ENCODE results near the gene MCF2L2. TPM values are rescaled to one million over a fixed set of nuclear protein-coding genes. Genes with fewer than 3 reads are reported as not detected.

The MCF2L2 gene
- total RNA-seq, 1 donor from 2014 or later: 0.62 TPM

DNA sequence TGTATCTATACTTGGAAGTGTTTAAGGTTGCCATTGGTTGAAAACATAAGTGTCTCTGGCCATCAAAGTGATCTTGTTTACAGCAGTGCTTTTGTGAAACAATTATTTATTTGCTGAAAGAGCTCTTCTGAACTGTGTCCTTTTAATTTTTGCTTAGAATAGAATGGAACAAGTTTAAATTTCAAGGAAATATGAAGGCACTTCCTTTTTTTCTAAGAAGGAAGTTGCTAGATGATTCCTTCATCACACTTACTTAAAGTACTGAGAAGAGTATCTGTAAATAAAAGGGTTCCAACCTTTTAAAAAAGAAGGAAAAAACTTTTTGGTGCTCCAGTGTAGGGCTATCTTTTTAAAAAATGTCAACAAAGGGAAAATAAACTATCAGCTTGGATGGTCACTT lies 155.6 kb downstream of the MCF2L2 start:
- TF ChIP-seq, protein P1, sequence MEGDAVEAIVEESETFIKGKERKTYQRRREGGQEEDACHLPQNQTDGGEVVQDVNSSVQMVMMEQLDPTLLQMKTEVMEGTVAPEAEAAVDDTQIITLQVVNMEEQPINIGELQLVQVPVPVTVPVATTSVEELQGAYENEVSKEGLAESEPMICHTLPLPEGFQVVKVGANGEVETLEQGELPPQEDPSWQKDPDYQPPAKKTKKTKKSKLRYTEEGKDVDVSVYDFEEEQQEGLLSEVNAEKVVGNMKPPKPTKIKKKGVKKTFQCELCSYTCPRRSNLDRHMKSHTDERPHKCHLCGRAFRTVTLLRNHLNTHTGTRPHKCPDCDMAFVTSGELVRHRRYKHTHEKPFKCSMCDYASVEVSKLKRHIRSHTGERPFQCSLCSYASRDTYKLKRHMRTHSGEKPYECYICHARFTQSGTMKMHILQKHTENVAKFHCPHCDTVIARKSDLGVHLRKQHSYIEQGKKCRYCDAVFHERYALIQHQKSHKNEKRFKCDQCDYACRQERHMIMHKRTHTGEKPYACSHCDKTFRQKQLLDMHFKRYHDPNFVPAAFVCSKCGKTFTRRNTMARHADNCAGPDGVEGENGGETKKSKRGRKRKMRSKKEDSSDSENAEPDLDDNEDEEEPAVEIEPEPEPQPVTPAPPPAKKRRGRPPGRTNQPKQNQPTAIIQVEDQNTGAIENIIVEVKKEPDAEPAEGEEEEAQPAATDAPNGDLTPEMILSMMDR (IDR thresholded peaks at IDR 0.05): no peak
- intact Hi-C loops (cut with DNase I): no loop called here
- Histone ChIP-seq H3K27ac (no peak overlapping the region), H3K9me3 (no peaks in the 10 kb centered on the region), H3K4me1 (peaks cover 21% of the 10 kb centered on the region), H3K36me3 (peaks cover 19% of the 10 kb centered on the region), H3K27me3 (ENCODE audit: low read depth) (no peaks in the 10 kb centered on the region), H3K4me3 (no peak overlapping the region)
- no peak for ATAC-seq
- no peak for DNase-seq

DNA sequence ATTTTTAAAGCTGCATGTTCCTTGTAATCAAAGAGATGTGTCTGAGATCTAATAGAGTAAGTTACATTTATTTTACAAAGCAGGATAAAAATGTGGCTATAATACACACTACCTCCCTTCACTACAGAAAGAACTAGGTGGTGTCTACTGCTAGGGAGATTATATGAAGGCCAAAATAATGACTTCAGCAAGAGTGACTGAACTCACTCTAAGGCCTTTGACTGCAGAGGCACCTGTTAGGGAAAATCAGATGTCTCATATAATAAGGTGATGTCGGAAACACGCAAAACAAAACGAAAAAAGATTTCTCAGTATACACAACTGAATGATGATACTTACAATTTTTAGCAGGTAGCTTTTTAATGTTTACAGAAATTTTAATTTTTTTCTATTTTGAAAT lies 156.3 kb downstream of the MCF2L2 start:
- intact Hi-C loops (cut with DNase I): no loop called here
- H3K4me3 ChIP-seq: no peak overlapping the region
- TF ChIP-seq, protein P1 (IDR thresholded peaks at IDR 0.05): no peak
- peaks cover 23% of the 10 kb centered on the region for H3K4me1 ChIP-seq
- H3K36me3 ChIP-seq: peaks cover 19% of the 10 kb centered on the region
- DNase-seq (no peak), ATAC-seq (no peak)
- no peak overlapping the region for H3K27ac ChIP-seq
- no peaks in the 10 kb centered on the region for H3K9me3 ChIP-seq
- H3K27me3 ChIP-seq (ENCODE audit: low read depth): no peaks in the 10 kb centered on the region

DNA sequence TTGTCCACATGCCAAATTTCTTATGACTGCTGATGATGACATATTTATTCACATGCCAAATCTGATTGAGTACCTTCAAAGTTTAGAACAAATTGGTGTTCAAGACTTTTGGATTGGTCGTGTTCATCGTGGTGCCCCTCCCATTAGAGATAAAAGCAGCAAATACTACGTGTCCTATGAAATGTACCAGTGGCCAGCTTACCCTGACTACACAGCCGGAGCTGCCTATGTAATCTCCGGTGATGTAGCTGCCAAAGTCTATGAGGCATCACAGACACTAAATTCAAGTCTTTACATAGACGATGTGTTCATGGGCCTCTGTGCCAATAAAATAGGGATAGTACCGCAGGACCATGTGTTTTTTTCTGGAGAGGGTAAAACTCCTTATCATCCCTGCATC lies 158.1 kb downstream of the MCF2L2 start:
- Histone ChIP-seq H3K9me3 (no peaks in the 10 kb centered on the region), H3K4me3 (no peak overlapping the region), H3K36me3 (peaks cover 19% of the 10 kb centered on the region), H3K27ac (no peak overlapping the region), H3K4me1 (peaks cover 27% of the 10 kb centered on the region), H3K27me3 (ENCODE audit: low read depth) (no peaks in the 10 kb centered on the region)
- TF ChIP-seq, protein P1 (IDR thresholded peaks at IDR 0.05): no peak
- no peak for ATAC-seq
- intact Hi-C loops (cut with DNase I): no loop called here
- DNase-seq: no peak

DNA sequence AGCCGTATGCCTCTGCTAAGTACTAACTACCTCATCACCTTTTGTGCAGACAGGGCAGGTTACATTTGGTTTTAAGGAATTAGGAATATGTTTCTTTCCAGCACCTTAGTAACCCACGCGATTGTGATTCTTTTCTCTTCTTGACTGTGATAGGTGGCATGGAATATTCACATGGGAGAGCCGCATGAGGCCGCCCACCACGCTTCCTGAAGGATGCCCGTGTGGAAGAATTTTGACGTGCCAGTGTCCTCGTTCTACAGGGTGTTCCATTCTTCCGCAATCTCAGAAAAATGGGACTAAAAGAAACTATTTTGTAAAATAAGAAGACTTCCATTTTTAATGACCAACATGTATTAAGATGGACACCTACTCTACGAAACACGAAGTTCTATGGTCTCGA lies 159.1 kb downstream of the MCF2L2 start:
- TF ChIP-seq, protein P1 (IDR thresholded peaks at IDR 0.05): no peak
- Histone ChIP-seq H3K27ac (no peak overlapping the region), H3K9me3 (no peaks in the 10 kb centered on the region), H3K27me3 (ENCODE audit: low read depth) (no peaks in the 10 kb centered on the region), H3K4me3 (no peak overlapping the region), H3K4me1 (peaks cover 27% of the 10 kb centered on the region), H3K36me3 (peaks cover 19% of the 10 kb centered on the region)
- intact Hi-C loops (cut with DNase I): no loop called here
- ATAC-seq: no peak
- DNase-seq: no peak

DNA sequence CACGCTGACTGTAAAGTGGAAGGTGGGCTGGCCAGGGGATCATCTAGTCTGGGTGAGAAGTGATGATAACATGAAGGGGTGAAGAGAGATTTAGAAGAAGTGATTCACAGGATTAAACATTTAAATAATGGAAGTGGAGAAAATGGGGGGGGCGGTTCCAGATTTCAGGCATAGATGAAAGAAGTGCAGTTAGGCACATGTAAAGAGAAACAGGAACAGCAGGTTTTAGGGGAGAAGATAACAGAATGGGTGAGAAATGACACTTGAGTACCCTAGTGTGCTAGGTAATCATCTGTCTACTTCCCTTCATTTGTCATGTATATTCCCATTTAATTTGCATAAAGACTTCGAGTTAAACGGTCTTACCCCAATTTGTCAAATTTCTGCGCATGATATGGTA lies 160.1 kb downstream of the MCF2L2 start:
- no peak for ATAC-seq
- no peak for DNase-seq
- TF ChIP-seq, protein P1 (IDR thresholded peaks at IDR 0.05): no peak
- H3K4me1 ChIP-seq: peaks cover 35% of the 10 kb centered on the region
- no peak overlapping the region for H3K27ac ChIP-seq
- H3K27me3 ChIP-seq (ENCODE audit: low read depth): no peaks in the 10 kb centered on the region
- H3K9me3 ChIP-seq: no peaks in the 10 kb centered on the region
- H3K4me3 ChIP-seq: no peak overlapping the region
- H3K36me3 ChIP-seq: peaks cover 19% of the 10 kb centered on the region
- intact Hi-C loops (cut with DNase I): no loop called here

DNA sequence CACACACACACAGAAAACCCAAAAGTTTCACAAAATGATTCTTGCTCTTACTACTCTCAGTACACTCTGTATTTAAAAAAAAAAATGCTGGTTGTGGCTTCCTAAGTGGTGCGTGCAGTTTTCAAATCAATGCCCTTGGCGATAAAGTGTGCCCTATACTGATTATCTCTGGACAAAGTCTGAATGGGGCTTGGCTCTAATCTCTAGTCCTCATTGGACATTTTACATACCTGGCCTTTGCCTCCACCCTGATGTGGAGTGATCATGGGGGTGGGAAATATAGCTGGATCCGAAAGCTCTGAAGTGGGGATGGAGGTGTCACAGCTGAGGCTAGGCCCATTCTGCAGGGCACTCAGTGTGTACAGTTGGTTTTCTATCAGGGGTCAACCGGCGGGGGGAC lies 161.3 kb downstream of the MCF2L2 start:
- Histone ChIP-seq H3K27ac (no peak overlapping the region), H3K36me3 (peaks cover 19% of the 10 kb centered on the region), H3K9me3 (no peaks in the 10 kb centered on the region), H3K27me3 (ENCODE audit: low read depth) (no peaks in the 10 kb centered on the region), H3K4me3 (no peak overlapping the region), H3K4me1 (peaks cover 41% of the 10 kb centered on the region)
- intact Hi-C loops (cut with DNase I): no loop called here
- no peak for ATAC-seq
- TF ChIP-seq, protein P1 (IDR thresholded peaks at IDR 0.05): no peak
- no peak for DNase-seq
